ENCODE results near the gene USH2A.

GRCh38 chr1:216420746-216421145, 2.5 kb downstream of the USH2A start:
- TF ChIP-seq, protein P1, sequence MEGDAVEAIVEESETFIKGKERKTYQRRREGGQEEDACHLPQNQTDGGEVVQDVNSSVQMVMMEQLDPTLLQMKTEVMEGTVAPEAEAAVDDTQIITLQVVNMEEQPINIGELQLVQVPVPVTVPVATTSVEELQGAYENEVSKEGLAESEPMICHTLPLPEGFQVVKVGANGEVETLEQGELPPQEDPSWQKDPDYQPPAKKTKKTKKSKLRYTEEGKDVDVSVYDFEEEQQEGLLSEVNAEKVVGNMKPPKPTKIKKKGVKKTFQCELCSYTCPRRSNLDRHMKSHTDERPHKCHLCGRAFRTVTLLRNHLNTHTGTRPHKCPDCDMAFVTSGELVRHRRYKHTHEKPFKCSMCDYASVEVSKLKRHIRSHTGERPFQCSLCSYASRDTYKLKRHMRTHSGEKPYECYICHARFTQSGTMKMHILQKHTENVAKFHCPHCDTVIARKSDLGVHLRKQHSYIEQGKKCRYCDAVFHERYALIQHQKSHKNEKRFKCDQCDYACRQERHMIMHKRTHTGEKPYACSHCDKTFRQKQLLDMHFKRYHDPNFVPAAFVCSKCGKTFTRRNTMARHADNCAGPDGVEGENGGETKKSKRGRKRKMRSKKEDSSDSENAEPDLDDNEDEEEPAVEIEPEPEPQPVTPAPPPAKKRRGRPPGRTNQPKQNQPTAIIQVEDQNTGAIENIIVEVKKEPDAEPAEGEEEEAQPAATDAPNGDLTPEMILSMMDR (IDR thresholded peaks at IDR 0.05), result no peak
- no peak for TF ChIP-seq POLR2A (IDR thresholded peaks at IDR 0.05)

All from tibial nerve (tissue), 3 donors.